ENCODE data around the gene GATA3. TPM values are rescaled to one million over a fixed set of nuclear protein-coding genes. Genes with fewer than 3 reads are reported as not detected.
A peak's percentile ranks its signal among the peaks of the same experiment; 100 is the strongest.

Gene GATA3
- total and polyA plus RNA-seq, 2 of the 8 experiments (the other 6 are each of a cell fraction or from before 2014, with no cell fraction given), result 0.02 to 0.43 TPM

DNA sequence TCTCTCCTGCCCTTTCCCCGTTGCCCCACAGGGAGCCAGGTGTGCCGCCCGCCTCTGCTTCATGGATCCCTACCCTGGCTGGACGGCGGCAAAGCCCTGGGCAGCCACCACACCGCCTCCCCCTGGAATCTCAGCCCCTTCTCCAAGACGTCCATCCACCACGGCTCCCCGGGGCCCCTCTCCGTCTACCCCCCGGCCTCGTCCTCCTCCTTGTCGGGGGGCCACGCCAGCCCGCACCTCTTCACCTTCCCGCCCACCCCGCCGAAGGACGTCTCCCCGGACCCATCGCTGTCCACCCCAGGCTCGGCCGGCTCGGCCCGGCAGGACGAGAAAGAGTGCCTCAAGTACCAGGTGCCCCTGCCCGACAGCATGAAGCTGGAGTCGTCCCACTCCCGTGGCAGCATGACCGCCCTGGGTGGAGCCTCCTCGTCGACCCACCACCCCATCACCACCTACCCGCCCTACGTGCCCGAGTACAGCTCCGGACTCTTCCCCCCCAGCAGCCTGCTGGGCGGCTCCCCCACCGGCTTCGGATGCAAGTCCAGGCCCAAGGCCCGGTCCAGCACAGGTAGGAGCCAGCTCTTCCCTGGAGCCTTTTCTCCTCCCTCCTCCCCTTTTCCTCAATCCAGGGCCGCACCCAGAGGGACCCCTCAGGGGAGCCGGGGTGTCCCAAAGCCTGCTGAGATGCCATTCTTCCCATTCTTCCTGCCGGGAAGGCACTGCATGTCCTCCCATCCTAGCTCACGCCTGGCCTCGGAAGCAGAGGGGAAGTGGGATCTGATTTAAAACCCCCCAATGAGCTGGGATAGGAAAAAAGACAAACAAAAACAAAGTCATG, 4.0 kb downstream of the GATA3 start:
- Histone ChIP-seq H3K4me3 (ENCODE audit: extremely low read depth in 1 of 4, insufficient read depth in 2 of 4, low read depth in 3 of 4, low read length in 4 of 4) (peak overlapping the region; percentile 12 to 61 (median 24); a peak in 5 of 8 replicates), H4K91ac (replicated peaks; ENCODE audit: insufficient read length, low read length) (peak overlapping the region; percentile 19), H3K27ac (ENCODE audit: low read depth, low read length) (no peak overlapping the region), H3K4me1 (replicated peaks in 1 of 4; ENCODE audit: control insufficient read depth in 3 of 4, insufficient read depth in 4 of 4, low read length in 3 of 4) (peaks cover 30 to 51% (median 38%) of the 10 kb centered on the region in 4 experiments), H3K27me3 (replicated peaks in 1 of 4; ENCODE audit: control insufficient read depth in 3 of 4, extremely low read depth in 1 of 4, insufficient read depth in 3 of 4, low read length in 3 of 4) (peaks cover 71 to 98% (median 94%) of the 10 kb centered on the region in 4 experiments), H2BK20ac (ENCODE audit: low read length) (0 out of 2 replicates have a peak overlapping the region, but pooled peaks have one; percentile 66), H3K23ac (ENCODE audit: insufficient read length) (no peak overlapping the region), H3K4ac (replicated peaks; ENCODE audit: insufficient read length, low read depth, low read length) (no peak overlapping the region), H3K14ac (ENCODE audit: insufficient read length) (no peak overlapping the region), H2BK12ac (ENCODE audit: low read depth, low read length) (peak overlapping the region; percentile 50; the same call in 1 of the 2 replicates), H3K36me3 (ENCODE audit: control insufficient read depth in 2 of 4, insufficient read depth in 4 of 4, low read length in 3 of 4) (no peaks in the 10 kb centered on the region), H3K18ac (ENCODE audit: extremely low read depth, low read length) (peak overlapping the region; percentile 93), H3K9me3 (ENCODE audit: insufficient read depth in 2 of 2, low read depth in 1 of 2, low read length in 1 of 2) (no peaks in the 10 kb centered on the region), H4K20me1 (replicated peaks in 1 of 2; ENCODE audit: control insufficient read depth in 1 of 2, insufficient read depth in 2 of 2, low read length in 2 of 2) (peaks cover 6 to 14% of the 10 kb centered on the region in 2 experiments), H2AFZ (ENCODE audit: low read length) (no peak overlapping the region), H3K79me1 (ENCODE audit: low read depth, low read length) (no peaks in the 10 kb centered on the region), H3K79me2 (ENCODE audit: control insufficient read depth in 1 of 2, insufficient read depth in 2 of 2, low read length in 2 of 2) (no peaks in the 10 kb centered on the region), H2BK5ac (ENCODE audit: low read depth, low read length) (no peak overlapping the region; the same call in 1 of the 2 replicates), H3K4me2 (ENCODE audit: insufficient read depth in 1 of 2, low read depth in 2 of 2, low read length in 2 of 2) (peak overlapping the region; percentile 68 to 84), H2AK5ac (ENCODE audit: low read depth, low read length) (0 out of 2 replicates have a peak overlapping the region, but pooled peaks have one; percentile 1), H4K8ac (ENCODE audit: extremely low read depth, insufficient read depth, low read length) (no peak overlapping the region; the same call in 1 of the 2 replicates), H3K23me2 (ENCODE audit: low read depth, low read length) (peaks cover 19% of the 10 kb centered on the region), H3K56ac (replicated peaks; ENCODE audit: insufficient read length, low read depth, low read length) (no peak overlapping the region), H2BK15ac (ENCODE audit: low read length) (peak overlapping the region; percentile 81; the same call in 1 of the 2 replicates), H4K5ac (ENCODE audit: insufficient read length, low read depth, low read length) (no peak overlapping the region), H3K9ac (replicated peaks in 1 of 4; ENCODE audit: extremely low read depth in 1 of 4, low read depth in 3 of 4, low read length in 3 of 4) (no peak overlapping the region), H2BK120ac (replicated peaks; ENCODE audit: low read depth, low read length) (no peak overlapping the region)
- POLR2A ChIA-PET (ENCODE audit: partially characterized antibody), result interaction anchor here (0.8 to 2.5 kb wide), 4 partner anchors 13 to 24 kb away, joined by 4 to 11 read pairs (median 5); no protein-coding TSS in a partner anchor
- TF ChIP-seq EP300 (IDR thresholded peaks at IDR 0.05; ENCODE audit: borderline replicate concordance in 1 of 2, low read depth in 2 of 2, low read length in 2 of 2), result peak in 1 of 2 experiments; percentile 15; a peak in 1 of 3 replicates
- TF ChIP-seq SIX5 (IDR thresholded peaks at IDR 0.05; ENCODE audit: low read depth, low read length), result no peak
- no peak for TF ChIP-seq HDAC2 (IDR thresholded peaks at IDR 0.05; ENCODE audit: borderline replicate concordance in 1 of 2, low read depth in 2 of 2, low read length in 2 of 2)
- TF ChIP-seq HDAC6 (IDR thresholded peaks at IDR 0.05; ENCODE audit: low read depth, low read length), result no peak
- peak; percentile 39 for TF ChIP-seq KDM4A (IDR thresholded peaks at IDR 0.05; ENCODE audit: low read depth, low read length, severe bottlenecking)
- TF ChIP-seq SUZ12 (IDR thresholded peaks at IDR 0.05; ENCODE audit: low read length), result peak; percentile 86
- TF ChIP-seq EZH2 (IDR thresholded peaks at IDR 0.05; ENCODE audit: low read depth, low read length, severe bottlenecking), result peak; percentile 33
- TF ChIP-seq SAP30 (IDR thresholded peaks at IDR 0.05; ENCODE audit: insufficient read depth, insufficient replicate concordance, low read length), result no peak
- 0 out of 2 replicates have a peak, but pooled peaks have one; percentile 5 for TF ChIP-seq SP1 (IDR thresholded peaks at IDR 0.05; ENCODE audit: low read depth, low read length)
- FAIRE-seq (no peak), DNase-seq (ENCODE audit: low read depth in 1 of 2, low spot score in 2 of 2) (peak in 1 of 2 experiments; percentile 67)
- CTCF ChIA-PET (ENCODE audit: partially characterized antibody), result interaction anchor here (0.9 to 3.0 kb wide), 5 partner anchors 9 to 284 kb away, joined by 3 to 13 read pairs (median 4); no protein-coding TSS in a partner anchor
- WGBS, 2 experiments (ENCODE audit: extremely low coverage in 1 of 2, insufficient coverage in 1 of 2, insufficient read length in 1 of 2, insufficient replicate concordance in 2 of 2, low coverage in 1 of 2, low lambda C conversion rate in 2 of 2, missing lambda C conversion rate in 1 of 2), result 2% methylated on average over 28 of the region's 45 CpGs; no CpG with 5 or more reads in 1 of the 2 experiments

Measured in H1 (cell line).